ENCODE results near the gene MREG.

DNA sequence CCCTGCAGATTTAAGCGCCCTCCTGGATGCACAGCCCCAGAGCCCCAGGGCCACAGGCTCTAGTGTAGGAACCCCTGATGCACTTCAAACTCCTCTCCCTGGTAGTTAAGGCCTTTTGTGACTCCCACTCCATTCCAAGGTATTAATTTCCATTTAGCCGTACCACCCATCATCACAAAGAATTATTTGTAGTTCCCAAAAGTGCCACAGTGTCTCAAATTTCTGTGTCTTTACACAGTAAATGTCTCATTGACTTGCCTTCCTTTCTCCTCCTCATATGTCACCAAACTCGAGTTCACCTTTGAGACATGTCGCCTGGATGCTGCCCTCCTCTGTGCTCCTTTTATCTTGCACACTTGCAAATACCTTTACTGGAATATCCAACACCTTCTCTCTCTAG lies 42.3 kb upstream of the MREG start:
- TF ChIP-seq, protein P1, sequence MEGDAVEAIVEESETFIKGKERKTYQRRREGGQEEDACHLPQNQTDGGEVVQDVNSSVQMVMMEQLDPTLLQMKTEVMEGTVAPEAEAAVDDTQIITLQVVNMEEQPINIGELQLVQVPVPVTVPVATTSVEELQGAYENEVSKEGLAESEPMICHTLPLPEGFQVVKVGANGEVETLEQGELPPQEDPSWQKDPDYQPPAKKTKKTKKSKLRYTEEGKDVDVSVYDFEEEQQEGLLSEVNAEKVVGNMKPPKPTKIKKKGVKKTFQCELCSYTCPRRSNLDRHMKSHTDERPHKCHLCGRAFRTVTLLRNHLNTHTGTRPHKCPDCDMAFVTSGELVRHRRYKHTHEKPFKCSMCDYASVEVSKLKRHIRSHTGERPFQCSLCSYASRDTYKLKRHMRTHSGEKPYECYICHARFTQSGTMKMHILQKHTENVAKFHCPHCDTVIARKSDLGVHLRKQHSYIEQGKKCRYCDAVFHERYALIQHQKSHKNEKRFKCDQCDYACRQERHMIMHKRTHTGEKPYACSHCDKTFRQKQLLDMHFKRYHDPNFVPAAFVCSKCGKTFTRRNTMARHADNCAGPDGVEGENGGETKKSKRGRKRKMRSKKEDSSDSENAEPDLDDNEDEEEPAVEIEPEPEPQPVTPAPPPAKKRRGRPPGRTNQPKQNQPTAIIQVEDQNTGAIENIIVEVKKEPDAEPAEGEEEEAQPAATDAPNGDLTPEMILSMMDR (IDR thresholded peaks at IDR 0.05; ENCODE audit: low read length), result no peak
- no peak for TF ChIP-seq EZH2phosphoT487 (IDR thresholded peaks at IDR 0.05; ENCODE audit: low read length)
- TF ChIP-seq EZH2 (optimal IDR thresholded peaks at IDR 0.05; ENCODE audit: low read depth, low read length), result no peak

Measured in MM.1S (cell line).